Prostate gland (tissue), 2 donors: ENCODE measurements around the gene SRRM4. TPM values are rescaled to one million over a fixed set of nuclear protein-coding genes. Genes with fewer than 3 reads are reported as not detected.

Source experiments
- DNase-seq: peaks from one replicate; pipeline ENCODE4 v3.0.0-alpha.2; 2019; ENCODE audit warnings: low spot score
- H3K27ac ChIP-seq, 2 donors: fragments of 200-600 bp; sonication (generic); 2 replicates each; pipeline ENCODE4 v1.5.1; 2017 to 2019
- H3K27me3 ChIP-seq: fragments of 200-600 bp; sonication (generic); replicated peaks from 2 replicates; pipeline ENCODE4 v1.5.1; 2019; ENCODE audit not compliant: insufficient read depth
- H3K36me3 ChIP-seq, 2 donors: fragments of 200-600 bp; sonication (generic); 1 replicate in 1 of 2; 2 replicates in 1 of 2; pipeline versions ENCODE4 v1.5.1 to v1.8.1; 2017 to 2019
- H3K4me1 ChIP-seq: fragments of 200-600 bp; sonication (generic); replicated peaks from 2 replicates; pipeline ENCODE4 v1.5.1; 2019
- H3K4me3 ChIP-seq, 2 donors: fragments of 200-600 bp; sonication (generic); 2 replicates each; pipeline ENCODE4 v1.5.1; 2017 to 2019
- H3K9me3 ChIP-seq: fragments of 200-600 bp; sonication (generic); 2 replicates; pipeline ENCODE4 v1.5.1; 2017
- CTCF ChIP-seq, 4 experiments: fragments of 200-600 bp in 2 of 4; fragments of 450-650 bp in 2 of 4; sonication (generic) in 2 of 4; IDR thresholded peaks; 1 replicate in 3 of 4; 2 replicates in 1 of 4; pipeline ENCODE4 v1.5.1; 2016 to 2019; ENCODE audit warnings: antibody characterized with exemption in 4 of 4, mild to moderate bottlenecking in 2 of 4, moderate library complexity in 2 of 4
- POLR2A ChIP-seq: fragments of 450-650 bp; IDR thresholded peaks from one replicate; pipeline ENCODE4 v1.6.1; 2016; ENCODE audit warnings: antibody characterized with exemption, mild to moderate bottlenecking
- POLR2AphosphoS5 ChIP-seq: sonication (generic); formaldehyde crosslinking; IDR thresholded peaks from one replicate; pipeline ENCODE4 v1.6.1; 2017; ENCODE audit warnings: antibody characterized with exemption
- WGBS: methylation state at CpG from one replicate; pipeline ENCODE4 v1.1.5; 2018; 5-methylcytosine and 5-hydroxymethylcytosine counted together
- intact Hi-C: fragments of 100-400 bp; cut with DNase I; formaldehyde crosslinking; loops from one replicate; pipeline ENCODE4 v1.14.2; 2022
- total RNA-seq, 2 donors: library from RNA; depleted of rRNA; stranded (reverse); fragments of >200 nt; gene quantifications; one replicate each; pipeline ENCODE4 v1.1.0, GENCODE V29; 2016

SRRM4 gene
- total RNA-seq, 2 donors from 2014 or later, result 0.05 to 0.11 TPM

GRCh38 chr12:119175081-119175480, 193.7 kb downstream of the SRRM4 start:
- WGBS, result 85% methylated on average over 5 of the region's 5 CpGs

GRCh38 chr12:119176267-119177055, 195.1 kb downstream of the SRRM4 start:
- intact Hi-C loops, result loop anchor here (5.0 kb wide), 3 partner anchors 151 to 236 kb away; no protein-coding TSS in a partner anchor
- peaks cover 2% of the 10 kb centered on the region for H3K4me1 ChIP-seq
- peak overlapping the region; percentile 66 to 87 for H3K27ac ChIP-seq
- H3K4me3 ChIP-seq, result peak overlapping the region in 1 of 2 donors; percentile 8
- peak; percentile 83 for DNase-seq
- WGBS, result 26% methylated on average over 21 of the region's 21 CpGs
- no peak for TF ChIP-seq CTCF (IDR thresholded peaks at IDR 0.05)
- TF ChIP-seq POLR2AphosphoS5, result peak; percentile 84
- TF ChIP-seq POLR2A, result peak; percentile 40
- H3K9me3 ChIP-seq, result no peaks in the 10 kb centered on the region
- H3K27me3 ChIP-seq, result no peaks in the 10 kb centered on the region
- no peaks in the 10 kb centered on the region for H3K36me3 ChIP-seq

More at GRCh38 chr12:119175081-119175480, 193.7 kb downstream of the SRRM4 start:
- no peak for DNase-seq
- no peak for TF ChIP-seq POLR2A
- no peak for TF ChIP-seq CTCF (IDR thresholded peaks at IDR 0.05)
- no peak for TF ChIP-seq POLR2AphosphoS5
- intact Hi-C loops, result loop anchor here (5.0 kb wide), 3 partner anchors 152 to 237 kb away; no protein-coding TSS in a partner anchor
- Histone ChIP-seq H3K27ac (no peak overlapping the region), H3K9me3 (no peaks in the 10 kb centered on the region), H3K36me3 (no peaks in the 10 kb centered on the region), H3K4me3 (no peak overlapping the region), H3K27me3 (no peaks in the 10 kb centered on the region), H3K4me1 (peaks cover 2% of the 10 kb centered on the region)

GRCh38 chr12:119177056-119177325, 195.7 kb downstream of the SRRM4 start:
- H3K9me3 ChIP-seq, result no peaks in the 10 kb centered on the region
- peaks cover 2% of the 10 kb centered on the region for H3K4me1 ChIP-seq
- 73% methylated on average over 4 of the region's 4 CpGs for whole genome bisulfite sequencing
- TF ChIP-seq POLR2AphosphoS5, result no peak
- TF ChIP-seq POLR2A, result no peak
- no peak for TF ChIP-seq CTCF (IDR thresholded peaks at IDR 0.05)
- peak overlapping the region; percentile 66 to 87 for H3K27ac ChIP-seq
- H3K27me3 ChIP-seq, result no peaks in the 10 kb centered on the region
- intact Hi-C loops, result loop anchor here (5.0 kb wide), 3 partner anchors 150 to 235 kb away; no protein-coding TSS in a partner anchor
- no peak for DNase-seq
- no peak overlapping the region for H3K4me3 ChIP-seq
- H3K36me3 ChIP-seq, result no peaks in the 10 kb centered on the region

GRCh38 chr12:119177724-119178380, 196.5 kb downstream of the SRRM4 start:
- intact Hi-C loops, result loop anchor here (5.0 kb wide), 3 partner anchors 149 to 234 kb away; no protein-coding TSS in a partner anchor
- 92% methylated on average over 15 of the region's 15 CpGs for WGBS
- H3K9me3 ChIP-seq, result no peaks in the 10 kb centered on the region
- no peak overlapping the region for H3K4me3 ChIP-seq
- H3K36me3 ChIP-seq, result no peaks in the 10 kb centered on the region
- DNase-seq, result no peak
- peak overlapping the region; percentile 76 to 87 for H3K27ac ChIP-seq
- H3K4me1 ChIP-seq, result peaks cover 2% of the 10 kb centered on the region
- no peak for TF ChIP-seq POLR2A
- TF ChIP-seq POLR2AphosphoS5, result no peak
- TF ChIP-seq CTCF (IDR thresholded peaks at IDR 0.05), result no peak
- H3K27me3 ChIP-seq, result no peaks in the 10 kb centered on the region
